Measurements from ENCODE around the gene ZDHHC17.

The ZDHHC17 gene

GRCh38 chr12:76879710-76880518 lies 116.0 kb downstream of the ZDHHC17 start:
- no peak for DNase-seq

GRCh38 chr12:76880519-76881023 lies 116.7 kb downstream of the ZDHHC17 start:
- DNase-seq: no peak

- DNase-seq: no peak
These were observed 117.2 kb downstream of the ZDHHC17 start for GRCh38 chr12:76881142-76881541.

- DNase-seq: no peak
These were observed 118.5 kb downstream of the ZDHHC17 start for GRCh38 chr12:76882367-76882766.

- DNase-seq: no peak
These were observed 119.2 kb downstream of the ZDHHC17 start for GRCh38 chr12:76883151-76883550.

GRCh38 chr12:76883811-76884210 lies 119.9 kb downstream of the ZDHHC17 start:
- no peak for DNase-seq

GRCh38 chr12:76888775-76889174 lies 124.9 kb downstream of the ZDHHC17 start:
- DNase-seq: no peak

- peak; percentile 71 for DNase-seq
These were observed 126.5 kb downstream of the ZDHHC17 start for GRCh38 chr12:76890151-76891143.

- DNase-seq: no peak
These were observed 127.7 kb downstream of the ZDHHC17 start for GRCh38 chr12:76891609-76892008.

- DNase-seq: no peak
These were observed 131.9 kb downstream of the ZDHHC17 start for GRCh38 chr12:76895796-76896195.

- DNase-seq: no peak
These were observed 132.4 kb downstream of the ZDHHC17 start for GRCh38 chr12:76896274-76896673.

- DNase-seq: no peak
These were observed 134.5 kb downstream of the ZDHHC17 start for GRCh38 chr12:76898442-76898841.

GRCh38 chr12:76899522-76899921 lies 135.6 kb downstream of the ZDHHC17 start:
- no peak for DNase-seq

GRCh38 chr12:76901628-76902380 lies 137.9 kb downstream of the ZDHHC17 start:
- DNase-seq: no peak
